IPS-18c (cell line): ENCODE data around the gene ELMO1.
"Not testable (repeated sequence)": the region's sequence is repeated elsewhere in the genome, so short reads cannot be mapped to it uniquely, and the experiment has no call there.

Experiments used
- H3K4me3 ChIP-seq: 2 replicates; pipeline ENCODE4 v1.7.0; 2013; ENCODE audit warnings: low read depth, mild to moderate bottlenecking, low read length, moderate library complexity; ENCODE audit not compliant: insufficient read depth
- H3K9me3 ChIP-seq: one replicate; pipeline ENCODE4 v1.6.1; 2013; ENCODE audit warnings: mild to moderate bottlenecking, low read length, moderate library complexity; ENCODE audit not compliant: control insufficient read depth, insufficient read depth

ELMO1 gene

GRCh38 chr7:36986948-36987724 lies 461.5 kb downstream of the ELMO1 start:
- Histone ChIP-seq H3K4me3 (no peak overlapping the region), H3K9me3 (no peaks in the 10 kb centered on the region)

DNA sequence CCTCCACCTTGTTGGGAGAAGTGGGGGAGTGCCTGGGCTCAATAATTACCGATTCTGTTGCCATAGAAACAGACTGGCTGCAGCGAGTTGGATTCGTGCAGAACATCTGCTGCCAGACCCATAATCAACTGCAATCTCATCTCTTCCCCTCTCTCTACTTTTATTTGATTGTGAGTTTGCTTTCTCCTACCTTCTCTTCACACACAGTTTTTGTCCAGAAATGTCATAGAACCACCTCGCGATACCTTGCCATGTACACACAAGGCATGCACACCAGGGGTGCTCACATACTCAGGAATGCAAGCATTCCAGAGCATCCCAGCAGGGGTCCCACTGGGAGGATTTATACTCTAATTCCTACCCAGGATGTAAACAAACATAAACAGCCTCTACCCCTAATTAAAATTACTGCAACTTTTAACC lies 462.1 kb downstream of the ELMO1 start:
- H3K4me3 ChIP-seq, result no peak overlapping the region
- H3K9me3 ChIP-seq, result no peaks in the 10 kb centered on the region

GRCh38 chr7:36985866-36986400 lies 462.7 kb downstream of the ELMO1 start:
- no peak overlapping the region for H3K4me3 ChIP-seq

DNA sequence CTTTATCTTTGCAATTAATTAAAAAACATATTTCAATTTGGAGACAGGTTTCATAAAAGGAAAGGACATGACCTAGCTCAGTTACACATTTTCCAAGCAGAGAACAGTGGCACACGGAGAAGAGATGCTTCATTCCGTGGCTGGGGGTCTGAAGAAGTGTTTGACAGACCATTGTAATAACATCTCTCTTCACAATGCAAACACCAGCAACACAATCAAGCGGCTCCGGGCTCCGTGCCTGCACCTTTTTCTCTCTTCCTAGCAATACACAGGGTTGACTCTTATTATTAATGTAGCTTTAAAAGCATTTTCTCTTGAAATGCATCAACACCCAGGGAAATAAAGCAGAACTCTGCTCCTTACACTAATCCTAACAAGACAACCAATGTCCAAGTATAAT lies 463.3 kb downstream of the ELMO1 start:
- H3K9me3 ChIP-seq, result no peaks in the 10 kb centered on the region
- H3K4me3 ChIP-seq, result no peak overlapping the region

More at GRCh38 chr7:36985866-36986400, 462.7 kb downstream of the ELMO1 start:
- H3K9me3 ChIP-seq, result no peaks in the 10 kb centered on the region

- H3K4me3 ChIP-seq, result no peak overlapping the region
- H3K9me3 ChIP-seq, result no peaks in the 10 kb centered on the region
Measured at GRCh38 chr7:36984710-36985312, 463.9 kb downstream of the ELMO1 start.

DNA sequence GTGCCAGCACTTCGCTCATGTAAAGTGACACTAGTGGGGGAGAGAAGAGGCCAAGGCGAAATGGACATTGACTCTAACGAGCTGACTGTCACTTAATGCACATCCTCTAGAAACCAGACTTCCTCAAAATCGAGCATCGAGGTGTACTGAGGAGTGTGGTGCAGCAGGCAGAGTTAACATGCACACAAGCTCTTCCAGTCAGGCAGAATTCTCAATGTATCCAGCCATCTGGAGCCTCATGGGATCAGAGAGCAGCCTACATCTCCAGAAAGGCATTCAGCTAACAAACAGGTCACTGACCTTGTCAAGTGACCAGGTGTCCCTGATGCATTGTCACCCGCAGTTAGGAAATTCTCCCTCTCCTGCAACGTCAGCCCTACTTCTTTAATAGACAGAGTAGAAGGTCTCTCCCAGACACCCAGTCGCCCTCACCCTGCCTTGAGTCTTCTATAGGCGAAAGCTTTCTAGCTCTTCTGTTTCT lies 464.6 kb downstream of the ELMO1 start:
- H3K9me3 ChIP-seq, result no peaks in the 10 kb centered on the region
- no peak overlapping the region for H3K4me3 ChIP-seq

- no peak overlapping the region for H3K4me3 ChIP-seq
- no peaks in the 10 kb centered on the region for H3K9me3 ChIP-seq
Measured at GRCh38 chr7:36982766-36983165, 465.9 kb downstream of the ELMO1 start.

- Histone ChIP-seq H3K4me3 (no peak overlapping the region), H3K9me3 (no peaks in the 10 kb centered on the region)
Measured at GRCh38 chr7:36979810-36980248, 468.8 kb downstream of the ELMO1 start.

- Histone ChIP-seq H3K4me3 (no peak overlapping the region), H3K9me3 (no peaks in the 10 kb centered on the region)
Measured at GRCh38 chr7:36978461-36978860, 470.2 kb downstream of the ELMO1 start.

- no peaks in the 10 kb centered on the region for H3K9me3 ChIP-seq
- H3K4me3 ChIP-seq, result no peak overlapping the region
Measured at GRCh38 chr7:36977878-36978277, 470.8 kb downstream of the ELMO1 start.

GRCh38 chr7:36973534-36973933 lies 475.1 kb downstream of the ELMO1 start:
- H3K9me3 ChIP-seq, result not testable (repeated sequence)

GRCh38 chr7:36972140-36972518 lies 476.5 kb downstream of the ELMO1 start:
- no peaks in the 10 kb centered on the region for H3K9me3 ChIP-seq
- no peak overlapping the region for H3K4me3 ChIP-seq

More at GRCh38 chr7:36973534-36973933, 475.1 kb downstream of the ELMO1 start:
- not testable (repeated sequence) for H3K4me3 ChIP-seq

DNA sequence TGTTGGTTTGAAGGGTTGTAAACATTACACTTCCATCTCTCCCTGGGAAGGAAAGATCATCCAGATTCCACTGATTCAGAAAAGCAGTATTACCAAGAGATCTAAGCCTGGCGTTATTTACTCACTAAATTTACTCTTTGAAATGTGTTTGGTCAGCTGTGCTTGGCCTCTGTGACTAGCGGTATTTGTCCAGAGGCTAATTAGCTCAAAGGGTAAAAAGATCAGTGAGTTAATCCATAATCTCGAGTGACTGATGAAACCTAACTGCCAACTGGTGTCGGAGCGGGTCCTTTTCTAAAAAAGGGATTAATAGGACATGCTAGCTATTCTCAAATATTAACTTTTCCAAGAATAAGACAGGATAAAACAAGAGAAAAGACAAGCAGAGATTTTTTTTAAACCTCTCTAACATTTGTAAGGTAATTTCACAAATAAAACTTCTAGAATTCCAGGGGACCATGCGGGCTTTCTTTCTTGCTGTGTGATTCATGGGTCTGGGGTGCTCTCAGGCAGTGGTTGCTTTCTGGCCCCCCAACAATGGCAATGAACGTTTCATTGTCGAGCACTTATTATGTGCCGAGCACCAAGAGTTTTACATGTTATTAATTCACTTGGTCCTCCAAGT lies 477.0 kb downstream of the ELMO1 start:
- H3K9me3 ChIP-seq, result no peaks in the 10 kb centered on the region
- no peak overlapping the region for H3K4me3 ChIP-seq

GRCh38 chr7:36970551-36971514 lies 477.8 kb downstream of the ELMO1 start:
- Histone ChIP-seq H3K9me3 (no peaks in the 10 kb centered on the region), H3K4me3 (no peak overlapping the region)

GRCh38 chr7:36969376-36969775 lies 479.3 kb downstream of the ELMO1 start:
- no peak overlapping the region for H3K4me3 ChIP-seq
- no peaks in the 10 kb centered on the region for H3K9me3 ChIP-seq

- Histone ChIP-seq H3K4me3 (no peak overlapping the region), H3K9me3 (no peaks in the 10 kb centered on the region)
Measured at GRCh38 chr7:36967387-36967786, 481.3 kb downstream of the ELMO1 start.

- no peak overlapping the region for H3K4me3 ChIP-seq
- no peaks in the 10 kb centered on the region for H3K9me3 ChIP-seq
Measured at GRCh38 chr7:36966636-36967035, 482.0 kb downstream of the ELMO1 start.
